ENCODE data around the gene C2CD2. TPM values are rescaled to one million over a fixed set of nuclear protein-coding genes. Genes with fewer than 3 reads are reported as not detected.

The C2CD2 gene
- total RNA-seq, 1 experiment from 2014 or later: 13.6 TPM

DNA sequence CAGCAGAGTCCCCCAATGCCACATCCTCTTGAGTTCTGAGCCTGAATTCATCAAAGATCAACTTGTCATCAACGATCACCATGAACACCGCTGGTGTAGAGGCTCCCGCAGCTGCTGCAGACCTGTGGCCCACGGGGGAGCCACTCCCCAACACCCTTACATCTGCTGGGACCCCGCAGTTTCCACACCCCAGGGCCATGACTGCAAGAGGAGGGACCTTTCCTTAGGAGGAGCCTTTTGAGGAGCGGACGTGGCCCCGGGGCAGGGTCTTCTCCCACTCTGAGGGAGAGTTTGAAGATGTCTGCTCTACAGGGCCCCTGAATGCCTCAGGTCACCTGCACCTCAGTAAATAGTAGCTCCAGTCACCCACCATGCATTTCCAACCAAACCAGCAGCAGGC is 77.4 kb downstream of the C2CD2 start:
- BruUV-seq (replicated peaks): no TSS peak
- intact Hi-C loops (cut with micrococcal nuclease; ENCODE audit: unreplicated experiment): loop anchor here (10.0 kb wide), 1 partner anchor 238 kb away; no protein-coding TSS in a partner anchor
- TF ChIP-seq, protein P1, sequence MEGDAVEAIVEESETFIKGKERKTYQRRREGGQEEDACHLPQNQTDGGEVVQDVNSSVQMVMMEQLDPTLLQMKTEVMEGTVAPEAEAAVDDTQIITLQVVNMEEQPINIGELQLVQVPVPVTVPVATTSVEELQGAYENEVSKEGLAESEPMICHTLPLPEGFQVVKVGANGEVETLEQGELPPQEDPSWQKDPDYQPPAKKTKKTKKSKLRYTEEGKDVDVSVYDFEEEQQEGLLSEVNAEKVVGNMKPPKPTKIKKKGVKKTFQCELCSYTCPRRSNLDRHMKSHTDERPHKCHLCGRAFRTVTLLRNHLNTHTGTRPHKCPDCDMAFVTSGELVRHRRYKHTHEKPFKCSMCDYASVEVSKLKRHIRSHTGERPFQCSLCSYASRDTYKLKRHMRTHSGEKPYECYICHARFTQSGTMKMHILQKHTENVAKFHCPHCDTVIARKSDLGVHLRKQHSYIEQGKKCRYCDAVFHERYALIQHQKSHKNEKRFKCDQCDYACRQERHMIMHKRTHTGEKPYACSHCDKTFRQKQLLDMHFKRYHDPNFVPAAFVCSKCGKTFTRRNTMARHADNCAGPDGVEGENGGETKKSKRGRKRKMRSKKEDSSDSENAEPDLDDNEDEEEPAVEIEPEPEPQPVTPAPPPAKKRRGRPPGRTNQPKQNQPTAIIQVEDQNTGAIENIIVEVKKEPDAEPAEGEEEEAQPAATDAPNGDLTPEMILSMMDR (IDR thresholded peaks at IDR 0.05; ENCODE audit: unreplicated experiment): no peak
- Mint-ChIP-seq H3K36me3 (ENCODE audit: insufficient read depth, unreplicated experiment) (peaks cover 9% of the 10 kb centered on the region), H3K27ac (ENCODE audit: unreplicated experiment) (no peak overlapping the region), H3K4me3 (ENCODE audit: low read depth, unreplicated experiment) (no peak overlapping the region), H3K9me3 (ENCODE audit: low read depth, unreplicated experiment) (no peaks in the 10 kb centered on the region), H3K27me3 (ENCODE audit: unreplicated experiment) (no peaks in the 10 kb centered on the region), H3K4me1 (ENCODE audit: low read depth, unreplicated experiment) (no peaks in the 10 kb centered on the region)
- CTCF ChIA-PET: no interaction called here
- DNase-seq: no peak

DNA sequence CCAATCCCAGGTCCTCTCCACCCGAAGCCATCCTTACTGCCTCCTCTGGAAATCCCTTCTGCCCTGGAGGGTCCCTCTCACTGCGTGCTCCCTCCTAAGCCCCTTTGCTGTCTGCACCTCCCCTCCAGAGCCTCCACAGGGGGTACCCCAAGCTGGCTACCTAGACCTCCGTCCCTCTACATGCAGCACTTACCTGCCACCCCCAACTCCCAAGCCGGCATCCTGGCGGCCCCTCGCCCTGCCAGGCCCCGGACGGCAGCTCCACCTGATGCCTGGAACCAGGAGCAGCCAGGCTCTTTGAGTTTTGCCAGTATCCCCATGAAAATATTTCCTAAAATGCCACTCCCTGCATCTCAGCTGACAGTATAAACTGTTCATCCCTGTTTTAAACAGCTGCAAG is 78.7 kb downstream of the C2CD2 start:
- CTCF ChIA-PET: no interaction called here
- H3K9me3 Mint-ChIP-seq (ENCODE audit: low read depth, unreplicated experiment): no peaks in the 10 kb centered on the region
- no peak overlapping the region for H3K4me3 Mint-ChIP-seq (ENCODE audit: low read depth, unreplicated experiment)
- DNase-seq: no peak
- TF ChIP-seq, protein P1 (IDR thresholded peaks at IDR 0.05; ENCODE audit: unreplicated experiment): no peak
- H3K27ac Mint-ChIP-seq (ENCODE audit: unreplicated experiment): no peak overlapping the region
- no TSS peak for BruUV-seq (replicated peaks)
- peaks cover 9% of the 10 kb centered on the region for H3K36me3 Mint-ChIP-seq (ENCODE audit: insufficient read depth, unreplicated experiment)
- H3K27me3 Mint-ChIP-seq (ENCODE audit: unreplicated experiment): no peaks in the 10 kb centered on the region
- intact Hi-C loops (cut with micrococcal nuclease; ENCODE audit: unreplicated experiment): loop anchor here (10.0 kb wide), 1 partner anchor 240 kb away; no protein-coding TSS in a partner anchor
- no peaks in the 10 kb centered on the region for H3K4me1 Mint-ChIP-seq (ENCODE audit: low read depth, unreplicated experiment)

DNA sequence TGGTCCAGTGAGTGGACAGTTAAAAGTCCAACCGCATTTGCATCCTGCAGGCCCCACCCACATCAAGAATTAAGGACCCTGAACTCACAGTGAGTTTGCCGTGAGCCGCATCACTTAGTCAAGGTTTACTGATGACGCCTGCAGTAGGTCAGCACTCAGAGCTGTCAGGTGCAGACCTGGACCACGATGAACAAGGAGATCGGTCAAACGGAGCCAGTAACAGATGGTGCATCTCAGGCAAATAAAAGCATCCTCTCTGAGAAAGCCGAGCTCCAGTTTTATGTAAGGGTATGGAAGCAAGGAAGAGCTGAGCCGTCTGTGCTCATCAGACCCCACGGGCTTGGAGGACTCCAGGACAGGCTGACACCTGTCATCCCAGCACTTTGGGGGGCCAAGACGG is 79.2 kb downstream of the C2CD2 start:
- H3K9me3 Mint-ChIP-seq (ENCODE audit: low read depth, unreplicated experiment): no peaks in the 10 kb centered on the region
- CTCF ChIA-PET: no interaction called here
- no peak for DNase-seq
- BruUV-seq (replicated peaks): no TSS peak
- intact Hi-C loops (cut with micrococcal nuclease; ENCODE audit: unreplicated experiment): loop anchor here (10.0 kb wide), 1 partner anchor 240 kb away; no protein-coding TSS in a partner anchor
- H3K27me3 Mint-ChIP-seq (ENCODE audit: unreplicated experiment): no peaks in the 10 kb centered on the region
- H3K27ac Mint-ChIP-seq (ENCODE audit: unreplicated experiment): no peak overlapping the region
- peaks cover 9% of the 10 kb centered on the region for H3K36me3 Mint-ChIP-seq (ENCODE audit: insufficient read depth, unreplicated experiment)
- H3K4me1 Mint-ChIP-seq (ENCODE audit: low read depth, unreplicated experiment): no peaks in the 10 kb centered on the region
- TF ChIP-seq, protein P1 (IDR thresholded peaks at IDR 0.05; ENCODE audit: unreplicated experiment): no peak
- H3K4me3 Mint-ChIP-seq (ENCODE audit: low read depth, unreplicated experiment): no peak overlapping the region

DNA sequence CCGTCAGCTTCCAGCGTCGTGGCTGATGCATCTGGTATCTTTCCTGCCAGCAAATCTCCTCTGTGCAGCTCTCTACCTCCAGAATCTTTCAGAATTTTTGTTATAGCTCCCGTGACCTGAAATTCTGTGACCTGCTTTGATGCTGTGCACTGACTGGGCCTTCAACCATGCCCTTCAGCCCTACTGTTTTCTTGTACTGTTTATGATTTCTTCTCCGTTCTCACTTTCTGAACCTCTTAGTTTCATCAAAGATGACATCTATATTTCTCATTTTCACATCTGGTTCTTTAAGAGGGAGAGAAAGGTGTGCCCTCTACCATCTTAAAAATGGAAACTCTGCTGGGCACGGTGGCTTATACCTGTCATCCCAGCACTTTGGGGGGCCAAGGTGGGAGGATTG is 80.4 kb downstream of the C2CD2 start:
- CTCF ChIA-PET: no interaction called here
- Mint-ChIP-seq H3K9me3 (ENCODE audit: low read depth, unreplicated experiment) (no peaks in the 10 kb centered on the region), H3K36me3 (ENCODE audit: insufficient read depth, unreplicated experiment) (peaks cover 7% of the 10 kb centered on the region), H3K27ac (ENCODE audit: unreplicated experiment) (no peak overlapping the region), H3K27me3 (ENCODE audit: unreplicated experiment) (no peaks in the 10 kb centered on the region), H3K4me1 (ENCODE audit: low read depth, unreplicated experiment) (no peaks in the 10 kb centered on the region), H3K4me3 (ENCODE audit: low read depth, unreplicated experiment) (no peak overlapping the region)
- no peak for DNase-seq
- TF ChIP-seq, protein P1 (IDR thresholded peaks at IDR 0.05; ENCODE audit: unreplicated experiment): no peak
- intact Hi-C loops (cut with micrococcal nuclease; ENCODE audit: unreplicated experiment): loop anchor here (10.0 kb wide), 1 partner anchor 241 kb away; no protein-coding TSS in a partner anchor
- no TSS peak for BruUV-seq (replicated peaks)

Data from Calu3 (cell line).